ENCODE results near the gene TGM2. TPM values are rescaled to one million over a fixed set of nuclear protein-coding genes. Genes with fewer than 3 reads are reported as not detected.

TGM2 gene
- total RNA-seq, 1 donor from 2014 or later: 9.6 TPM

- ATAC-seq: no peak
Observed at GRCh38 chr20:38199501-38200390, 34.7 kb upstream of the TGM2 start.

GRCh38 chr20:38198238-38198861, 33.3 kb upstream of the TGM2 start:
- no peak for ATAC-seq

GRCh38 chr20:38197619-38198018, 32.5 kb upstream of the TGM2 start:
- no peak for ATAC-seq

GRCh38 chr20:38197217-38197616, 32.1 kb upstream of the TGM2 start:
- ATAC-seq: no peak

GRCh38 chr20:38196592-38196991, 31.5 kb upstream of the TGM2 start:
- peak; percentile 19 for ATAC-seq

GRCh38 chr20:38196076-38196475, 31.0 kb upstream of the TGM2 start:
- ATAC-seq: no peak

- no peak for ATAC-seq
Observed at GRCh38 chr20:38195521-38195920, 30.5 kb upstream of the TGM2 start.

GRCh38 chr20:38194971-38195504, 30.0 kb upstream of the TGM2 start:
- no peak for ATAC-seq

- ATAC-seq: no peak
Observed at GRCh38 chr20:38193586-38194105, 28.6 kb upstream of the TGM2 start.

GRCh38 chr20:38192323-38192885, 27.3 kb upstream of the TGM2 start:
- no peak for ATAC-seq

GRCh38 chr20:38191654-38192053, 26.6 kb upstream of the TGM2 start:
- ATAC-seq: no peak

GRCh38 chr20:38190936-38191371, 25.9 kb upstream of the TGM2 start:
- no peak for ATAC-seq

GRCh38 chr20:38190166-38190565, 25.1 kb upstream of the TGM2 start:
- ATAC-seq: no peak

GRCh38 chr20:38187517-38187916, 22.4 kb upstream of the TGM2 start:
- no peak for ATAC-seq

GRCh38 chr20:38186788-38187221, 21.7 kb upstream of the TGM2 start:
- no peak for ATAC-seq

- peak; percentile 78 for ATAC-seq
Observed at GRCh38 chr20:38184101-38184500, 19.0 kb upstream of the TGM2 start.

- ATAC-seq: no peak
Observed at GRCh38 chr20:38181971-38182370, 16.9 kb upstream of the TGM2 start.

- ATAC-seq: peak; percentile 39
Observed at GRCh38 chr20:38181207-38181801, 16.2 kb upstream of the TGM2 start.

- no peak for ATAC-seq
Observed at GRCh38 chr20:38180781-38181180, 15.7 kb upstream of the TGM2 start.

GRCh38 chr20:38179846-38180245, 14.8 kb upstream of the TGM2 start:
- ATAC-seq: no peak

- no peak for ATAC-seq
Observed at GRCh38 chr20:38178581-38178980, 13.5 kb upstream of the TGM2 start.

GRCh38 chr20:38178065-38178491, 13.0 kb upstream of the TGM2 start:
- no peak for ATAC-seq

GRCh38 chr20:38177201-38177600, 12.1 kb upstream of the TGM2 start:
- ATAC-seq: no peak
